HG03280 (cell line): ENCODE measurements around the gene CAPZB.

Source experiments
- ATAC-seq: cut with Tn5 transposase; IDR thresholded peaks from one replicate; pipeline ENCODE4 v1.9.1; 2021; ENCODE audit warnings: mild to moderate bottlenecking, moderate library complexity; ENCODE audit not compliant: unreplicated experiment

CAPZB gene

GRCh38 chr1:19410393-19410792 is 74.9 kb downstream of the CAPZB start:
- no peak for ATAC-seq

DNA sequence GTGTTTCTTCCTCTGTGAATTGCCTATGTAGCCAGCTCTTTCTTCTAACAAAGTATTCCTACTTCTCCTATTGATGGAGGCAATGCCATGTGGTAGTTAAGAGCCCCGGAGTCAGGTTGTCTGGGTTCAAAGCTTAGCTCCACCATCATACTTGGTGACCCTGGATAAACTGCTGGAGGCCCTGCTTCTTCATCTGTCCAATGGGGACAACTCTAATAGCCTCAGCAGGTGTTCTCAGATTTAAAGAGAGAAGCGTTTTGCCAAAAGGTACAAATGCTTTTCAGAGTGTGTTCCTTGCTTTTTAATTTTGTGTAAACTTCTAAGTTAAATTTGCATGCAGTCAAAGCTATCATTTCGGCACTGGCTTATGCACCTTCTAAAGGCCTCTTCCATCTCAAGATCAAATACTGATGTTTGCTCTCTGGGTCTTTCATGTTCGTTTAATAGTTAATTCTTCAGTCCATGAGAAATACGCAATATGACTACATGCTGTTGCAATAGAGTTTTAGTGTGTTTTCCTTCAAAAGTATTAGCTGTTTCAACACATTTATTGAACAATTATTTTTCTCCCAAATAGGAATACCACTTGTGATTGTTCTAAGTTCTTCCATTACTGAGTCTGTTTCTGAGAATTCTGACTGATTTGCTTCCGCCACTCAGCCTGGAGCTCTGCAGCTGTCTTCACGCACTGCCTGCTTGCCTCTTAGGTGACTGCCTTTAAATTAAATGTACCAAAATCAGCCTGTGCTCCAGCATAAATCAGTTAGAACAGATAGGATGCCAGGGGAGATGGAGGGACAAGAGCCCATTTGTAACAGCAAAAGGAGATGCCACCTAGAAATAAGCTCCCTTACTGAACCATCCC is 75.6 kb downstream of the CAPZB start:
- ATAC-seq = no peak

GRCh38 chr1:19407494-19408096 is 77.7 kb downstream of the CAPZB start:
- no peak for ATAC-seq

GRCh38 chr1:19406680-19407079 is 78.7 kb downstream of the CAPZB start:
- no peak for ATAC-seq

DNA sequence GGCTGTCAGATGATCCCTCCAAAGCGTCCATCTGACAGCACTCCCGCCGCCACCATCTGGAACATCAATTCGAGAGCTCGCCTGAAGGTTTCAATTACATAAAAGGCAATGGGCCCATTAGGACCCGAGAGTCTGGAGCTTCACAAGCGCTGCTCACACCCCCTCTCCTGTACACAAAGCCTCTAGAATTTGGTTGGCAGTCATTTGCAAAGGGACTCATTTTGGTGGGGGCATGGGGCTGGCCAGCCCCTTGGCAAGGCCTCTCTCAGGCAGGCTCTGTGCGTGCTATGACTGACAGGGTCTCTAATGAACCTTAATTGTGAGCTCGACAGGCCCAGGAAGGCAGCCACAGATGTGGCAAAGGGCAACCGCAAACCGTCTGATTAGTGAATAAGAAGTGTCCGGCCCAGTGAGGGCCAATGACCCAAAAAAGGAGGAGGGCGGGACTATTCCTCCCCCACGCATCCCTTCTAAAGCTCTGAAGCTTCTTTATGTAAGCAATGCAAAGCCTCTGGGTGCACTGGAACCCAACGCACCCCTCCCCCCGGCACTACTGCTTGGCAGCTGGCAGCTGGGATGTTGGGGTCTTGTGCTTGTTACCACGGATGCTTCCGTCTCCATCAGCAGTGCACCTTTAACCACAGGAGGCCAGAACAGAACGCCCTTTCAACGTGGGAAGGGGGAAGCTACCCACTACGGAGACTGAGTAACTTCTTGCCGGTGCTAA is 79.4 kb downstream of the CAPZB start:
- no peak for ATAC-seq

DNA sequence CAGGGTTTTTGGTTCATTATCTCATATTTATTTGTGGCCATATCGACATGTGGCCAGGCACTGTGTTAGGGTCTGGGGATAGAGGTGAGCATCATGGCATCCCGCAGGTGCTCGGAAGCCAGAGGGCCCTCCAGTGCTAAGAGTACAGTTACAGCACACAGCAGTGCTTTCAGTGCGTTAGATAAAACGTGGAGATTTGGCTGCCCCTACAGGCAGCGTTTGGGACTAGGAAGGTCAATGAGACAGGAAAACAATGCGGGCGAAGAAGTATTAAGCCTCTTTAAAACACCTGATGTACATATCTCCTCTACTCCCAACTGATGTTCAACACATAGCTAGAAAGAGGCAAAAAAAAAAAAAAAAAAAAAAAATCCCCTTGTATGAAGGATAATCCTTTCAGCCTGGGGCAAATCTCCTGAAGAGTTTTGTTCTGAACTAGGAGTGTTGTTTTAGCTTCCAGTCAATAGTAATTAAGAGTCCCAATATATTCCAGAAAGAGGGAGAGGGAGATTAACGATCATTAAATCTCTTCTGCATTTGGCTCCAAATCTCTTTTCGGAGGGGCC is 80.1 kb downstream of the CAPZB start:
- no peak for ATAC-seq

GRCh38 chr1:19404748-19405147 is 80.6 kb downstream of the CAPZB start:
- ATAC-seq = no peak

DNA sequence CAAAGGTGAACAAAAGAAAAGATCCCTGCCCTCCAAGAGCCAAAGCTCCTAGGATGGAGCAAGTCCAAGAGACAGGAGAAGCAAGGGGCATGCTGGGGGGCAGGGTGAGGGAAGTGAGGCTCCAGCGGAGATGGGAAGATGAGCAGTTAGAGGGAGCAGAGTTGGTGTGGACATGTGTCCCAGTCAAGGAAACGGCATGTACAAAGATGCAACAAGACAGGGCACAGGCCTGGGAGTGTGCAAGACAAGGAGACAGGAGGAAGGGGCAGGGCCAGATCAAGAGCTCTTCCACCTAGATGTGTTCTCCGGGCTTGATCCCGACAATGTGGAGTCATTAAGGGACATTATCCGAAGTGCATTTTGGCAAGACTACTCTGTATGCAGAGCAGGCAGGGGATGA is 82.1 kb downstream of the CAPZB start:
- ATAC-seq = no peak

DNA sequence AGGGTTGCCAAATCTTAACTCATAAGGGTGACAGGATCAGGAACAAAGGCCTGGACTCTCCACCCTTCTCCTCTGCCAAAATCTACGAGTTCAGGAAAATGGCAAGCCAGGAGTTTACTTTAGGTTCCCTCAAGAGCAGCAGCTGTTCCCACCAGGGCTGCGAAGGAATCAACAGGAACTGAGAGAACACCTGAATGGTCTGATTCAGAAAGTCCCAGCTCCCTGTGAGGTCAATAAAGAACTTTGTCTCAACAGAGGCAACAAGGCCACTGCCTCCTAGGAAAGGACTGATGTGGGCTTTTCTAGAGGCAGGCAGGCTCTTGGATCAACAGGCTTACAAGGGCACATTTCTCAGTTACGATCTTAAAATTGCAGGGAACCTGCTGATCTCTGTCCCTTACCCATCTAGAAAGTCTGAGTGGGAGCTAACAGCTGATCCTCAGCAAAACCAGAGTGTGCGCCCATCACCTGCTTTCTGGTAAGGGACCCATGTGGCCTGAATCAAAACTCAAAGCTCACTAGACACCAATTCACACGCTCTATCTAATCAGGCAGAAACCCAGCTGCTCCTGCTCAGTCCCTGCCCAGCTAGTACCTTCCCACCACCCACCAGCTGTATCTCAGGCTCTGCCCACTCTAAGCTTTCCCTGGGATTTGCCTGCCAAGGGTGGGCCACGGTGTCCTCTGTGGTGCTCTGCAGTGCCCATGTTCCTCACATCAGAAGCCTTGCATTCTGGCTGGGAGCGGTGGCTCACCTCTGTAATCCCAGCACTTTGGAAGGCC is 83.1 kb downstream of the CAPZB start:
- no peak for ATAC-seq

GRCh38 chr1:19401535-19401889 is 83.8 kb downstream of the CAPZB start:
- no peak for ATAC-seq

DNA sequence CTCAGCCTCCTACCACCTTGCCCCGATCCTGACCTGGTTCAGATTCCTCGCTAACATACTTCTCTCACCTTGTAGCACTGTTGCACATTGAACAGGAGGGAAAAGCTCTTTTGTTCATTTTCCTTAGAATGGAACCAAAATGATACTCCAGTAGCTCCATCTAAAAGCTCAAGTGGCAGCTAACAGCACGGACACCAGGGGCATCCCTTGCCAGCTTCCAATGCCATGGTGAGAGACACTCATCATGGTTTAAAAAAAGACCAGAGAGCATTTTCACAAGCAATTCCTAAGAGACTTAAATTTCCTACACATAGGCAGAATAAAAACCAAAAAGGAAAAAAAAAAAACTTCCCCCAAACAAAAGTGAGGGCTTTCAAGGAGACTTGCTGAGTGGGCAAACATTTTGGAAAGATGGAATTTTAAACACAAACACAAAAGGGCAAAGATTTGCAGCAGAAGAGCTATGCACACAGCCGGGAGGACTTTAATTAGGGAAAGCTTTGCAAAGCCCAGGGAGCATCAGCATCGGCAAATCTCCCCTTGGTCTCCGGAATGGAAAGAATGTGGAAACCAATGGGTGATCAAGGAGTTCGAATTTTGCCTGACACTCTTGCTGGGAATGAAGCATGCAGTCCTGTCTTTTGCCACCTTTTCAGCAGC is 84.3 kb downstream of the CAPZB start:
- ATAC-seq = no peak

GRCh38 chr1:19400192-19400611 is 85.1 kb downstream of the CAPZB start:
- no peak for ATAC-seq

GRCh38 chr1:19398309-19398760 is 87.0 kb downstream of the CAPZB start:
- no peak for ATAC-seq

DNA sequence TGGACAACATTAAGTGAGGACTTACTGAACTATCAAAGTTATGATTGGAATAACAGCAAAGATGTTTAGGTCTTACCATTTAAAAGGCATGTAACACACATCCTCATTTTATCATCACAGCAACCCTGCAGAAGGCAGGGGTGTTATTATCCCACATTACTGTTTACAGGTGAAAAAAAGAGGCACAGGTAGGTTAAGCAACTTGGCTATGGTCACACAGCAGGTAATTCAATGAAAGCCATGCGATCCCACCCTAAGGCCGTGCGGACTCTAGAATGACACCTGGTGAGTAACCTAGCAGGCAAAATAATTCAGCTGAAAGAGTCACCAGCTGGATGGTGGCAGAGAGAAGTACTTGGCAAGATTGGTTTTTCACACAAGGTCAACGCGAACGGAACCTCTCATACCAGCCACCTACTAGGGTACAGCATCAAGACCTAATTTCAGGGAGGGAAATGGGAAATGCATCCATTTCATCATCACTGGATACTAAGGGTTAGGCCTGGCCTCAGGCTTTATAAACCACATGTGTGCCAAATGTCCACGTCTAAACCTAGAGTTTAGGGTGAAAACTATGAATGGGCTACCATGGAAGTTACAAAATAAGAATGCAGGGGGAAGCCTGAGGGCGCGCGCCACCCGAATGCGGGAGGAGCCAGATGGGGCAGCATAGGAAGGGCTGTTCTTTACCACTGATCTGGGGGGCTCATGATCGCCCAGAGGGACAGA is 88.0 kb downstream of the CAPZB start:
- no peak for ATAC-seq

- no peak for ATAC-seq
Measured at GRCh38 chr1:19396280-19396679, 89.1 kb downstream of the CAPZB start.

DNA sequence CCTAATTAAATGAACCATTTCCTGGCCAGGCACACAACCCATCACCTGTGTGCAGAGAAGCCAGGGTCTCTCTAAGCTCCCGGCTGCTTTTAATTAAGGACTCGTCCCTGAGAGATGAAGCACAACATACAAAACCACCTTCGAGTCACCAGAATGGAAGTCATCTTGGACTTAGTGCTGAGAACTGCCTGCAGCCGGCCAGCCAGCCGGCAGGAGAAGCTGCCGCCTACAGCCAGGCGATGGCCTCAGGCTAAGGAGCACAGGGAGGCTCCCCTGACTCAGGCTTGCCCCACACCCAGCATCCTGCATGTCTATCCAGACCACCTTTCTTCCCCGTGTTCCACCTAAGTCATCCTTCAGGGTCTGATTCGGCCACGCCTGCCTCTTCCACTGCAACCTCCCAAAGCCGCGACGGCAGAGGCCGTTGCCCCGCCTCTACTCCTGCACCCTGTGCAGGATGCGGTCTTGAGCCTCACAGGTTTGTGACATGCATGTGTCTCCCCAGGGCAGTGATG is 89.6 kb downstream of the CAPZB start:
- ATAC-seq = no peak

GRCh38 chr1:19393046-19393445 is 92.3 kb downstream of the CAPZB start:
- ATAC-seq = no peak

DNA sequence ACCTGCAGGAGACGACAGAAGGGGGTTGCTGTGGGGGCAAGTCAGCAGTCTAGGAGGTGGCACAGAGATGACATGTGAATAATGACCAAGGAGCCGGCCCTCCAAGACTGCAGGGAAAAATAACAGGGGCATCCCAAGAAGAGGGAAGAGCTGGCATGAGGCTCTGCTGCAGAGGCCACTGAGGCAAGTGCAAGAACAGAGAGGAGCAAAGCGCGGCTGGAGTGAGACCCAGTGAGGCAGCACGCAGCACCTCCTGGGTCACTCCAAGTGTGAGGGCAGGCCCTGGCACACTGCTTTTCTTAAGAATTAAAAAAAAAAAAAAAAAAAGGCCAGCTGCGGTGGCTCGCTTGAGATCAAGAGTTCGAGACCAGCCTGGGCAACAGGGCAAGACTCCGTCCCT is 93.1 kb downstream of the CAPZB start:
- ATAC-seq = no peak

DNA sequence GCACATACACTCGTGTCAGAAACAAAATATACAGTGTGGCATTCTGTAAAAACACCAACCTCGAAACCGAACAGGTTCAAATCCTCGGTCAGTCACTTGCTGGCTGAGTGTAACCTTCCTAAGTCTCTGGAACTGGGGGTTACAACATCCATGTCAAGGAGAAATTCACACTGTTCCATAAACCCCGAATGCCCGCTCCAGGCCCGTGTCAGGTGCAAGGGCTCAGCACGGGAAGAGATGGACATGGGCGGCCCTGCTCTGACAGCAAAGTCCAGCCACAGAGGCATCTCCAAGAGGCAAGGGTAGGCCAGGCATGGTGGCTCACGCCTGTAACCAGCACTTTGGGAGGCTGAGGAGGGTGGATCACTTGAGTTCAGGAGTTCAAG is 93.8 kb downstream of the CAPZB start:
- no peak for ATAC-seq
